OCI-LY3 (cell line): Measurements from ENCODE around the gene IGFL2.

Experiments used
- EZH2phosphoT487 ChIP-seq: fragments of 200-600 bp; shearing (Covaris generic); IDR thresholded peaks from 2 replicates; pipeline ENCODE4 v1.6.1; 2018; ENCODE audit warnings: antibody characterized with exemption, mixed run types, low read depth
- TF ChIP-seq, protein P1 (sequence below): fragments of 200-600, 300-600 bp; sonication (generic); IDR thresholded peaks from 2 replicates; pipeline ENCODE4 v1.5.1; 2014; ENCODE audit warnings: antibody characterized with exemption, low read length, low read depth

- TF ChIP-seq, protein P1, sequence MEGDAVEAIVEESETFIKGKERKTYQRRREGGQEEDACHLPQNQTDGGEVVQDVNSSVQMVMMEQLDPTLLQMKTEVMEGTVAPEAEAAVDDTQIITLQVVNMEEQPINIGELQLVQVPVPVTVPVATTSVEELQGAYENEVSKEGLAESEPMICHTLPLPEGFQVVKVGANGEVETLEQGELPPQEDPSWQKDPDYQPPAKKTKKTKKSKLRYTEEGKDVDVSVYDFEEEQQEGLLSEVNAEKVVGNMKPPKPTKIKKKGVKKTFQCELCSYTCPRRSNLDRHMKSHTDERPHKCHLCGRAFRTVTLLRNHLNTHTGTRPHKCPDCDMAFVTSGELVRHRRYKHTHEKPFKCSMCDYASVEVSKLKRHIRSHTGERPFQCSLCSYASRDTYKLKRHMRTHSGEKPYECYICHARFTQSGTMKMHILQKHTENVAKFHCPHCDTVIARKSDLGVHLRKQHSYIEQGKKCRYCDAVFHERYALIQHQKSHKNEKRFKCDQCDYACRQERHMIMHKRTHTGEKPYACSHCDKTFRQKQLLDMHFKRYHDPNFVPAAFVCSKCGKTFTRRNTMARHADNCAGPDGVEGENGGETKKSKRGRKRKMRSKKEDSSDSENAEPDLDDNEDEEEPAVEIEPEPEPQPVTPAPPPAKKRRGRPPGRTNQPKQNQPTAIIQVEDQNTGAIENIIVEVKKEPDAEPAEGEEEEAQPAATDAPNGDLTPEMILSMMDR: no peak
- no peak for TF ChIP-seq EZH2phosphoT487
Observed at GRCh38 chr19:46202426-46202825, 54.4 kb downstream of the IGFL2 start.
